CD4-positive, alpha-beta T cell (primary cell): Measurements from ENCODE around the gene ANXA4. TPM values are rescaled to one million over a fixed set of nuclear protein-coding genes. Genes with fewer than 3 reads are reported as not detected.

Experiments used
- ATAC-seq: fragments of 200-7000 bp; cut with Tn5 transposase; one replicate; pipeline ENCODE4 v1.10.0; 2022; ENCODE audit warnings: mild to moderate bottlenecking; ENCODE audit not compliant: poor library complexity
- CTCF ChIA-PET: fragments of 350-600 bp; sonication (Branson Sonifier 250); formaldehyde crosslinking; loops from one replicate; lab custom pipeline; 2021; ENCODE audit warnings: antibody characterized with exemption, inconsistent platforms; lab: Charles Lee
- POLR2A ChIA-PET: fragments of 350-600 bp; sonication (Branson Sonifier 250); formaldehyde crosslinking; loops from one replicate; lab custom pipeline; 2021; ENCODE audit warnings: antibody characterized with exemption, inconsistent platforms; lab: Charles Lee
- DNase-seq, 14 experiments: peaks; one replicate each; pipeline ENCODE4 v3.0.0-alpha.2; 2013 to 2020; ENCODE audit warnings: mixed read lengths in 2 of 14
- H3K27ac ChIP-seq, 2 donors: one replicate each; pipeline versions ENCODE4 v1.5.1 to v1.7.0; 2013; ENCODE audit warnings: low read length in 2 of 2, low read depth in 1 of 2, mild to moderate bottlenecking in 1 of 2
- H3K27me3 ChIP-seq, 2 experiments: 1 replicate in 1 of 2; 2 replicates in 1 of 2; pipeline versions ENCODE4 v1.6.1 to v1.7.0; 2013; ENCODE audit warnings: low read length in 2 of 2, control low read depth in 1 of 2, mild to moderate bottlenecking in 1 of 2, moderate library complexity in 1 of 2; ENCODE audit not compliant: insufficient read depth in 2 of 2, control insufficient read depth in 1 of 2
- H3K36me3 ChIP-seq: one replicate; pipeline ENCODE4 v1.6.1; 2013; ENCODE audit warnings: low read length, control low read depth; ENCODE audit not compliant: insufficient read depth
- H3K4me1 ChIP-seq: one replicate; pipeline ENCODE4 v1.6.1; 2013; ENCODE audit warnings: low read length, control low read depth; ENCODE audit not compliant: insufficient read depth
- H3K4me3 ChIP-seq: one replicate; pipeline ENCODE4 v1.5.1; 2013; ENCODE audit warnings: mild to moderate bottlenecking, low read length, moderate library complexity
- H3K9me3 ChIP-seq, 2 experiments: 1 replicate in 1 of 2; 2 replicates in 1 of 2; pipeline versions ENCODE4 v1.6.1 to v1.7.0; 2013; ENCODE audit warnings: low read length in 2 of 2, mild to moderate bottlenecking in 2 of 2, control low read depth in 1 of 2, moderate library complexity in 1 of 2; ENCODE audit not compliant: control insufficient read depth in 1 of 2, insufficient read depth in 1 of 2
- H3K27ac Mint-ChIP-seq: one replicate; pipeline ENCODE4 v1.8.0; 2020; ENCODE audit warnings: mixed read lengths
- H3K27me3 Mint-ChIP-seq: one replicate; pipeline ENCODE4 v1.8.0; 2021; ENCODE audit warnings: mixed read lengths
- H3K36me3 Mint-ChIP-seq: one replicate; pipeline ENCODE4 v1.8.0; 2021; ENCODE audit warnings: low read depth, mixed read lengths
- H3K4me1 Mint-ChIP-seq: one replicate; pipeline ENCODE4 v1.8.0; 2021; ENCODE audit warnings: low read depth, mixed read lengths
- H3K4me3 Mint-ChIP-seq: one replicate; pipeline ENCODE4 v1.8.0; 2020; ENCODE audit warnings: mild to moderate bottlenecking, mixed read lengths
- H3K9me3 Mint-ChIP-seq: one replicate; pipeline ENCODE4 v1.8.0; 2020; ENCODE audit warnings: mixed read lengths
- CTCF ChIP-seq: fragments of 200-600 bp; IDR thresholded peaks from one replicate; pipeline ENCODE4 v1.8.0; 2022; ENCODE audit warnings: antibody characterized with exemption, mild to moderate bottlenecking
- intact Hi-C, 2 experiments: fragments of 100-400 bp; cut with DNase I in 1 of 2; cut with micrococcal nuclease in 1 of 2; formaldehyde crosslinking; loops; one replicate each; pipeline versions ENCODE4 v1.15.1 to v1.9.0; 2023 to 2025; cut with DNase I, micrococcal nuclease
- total RNA-seq, 174 experiments: library from RNA in 2 of 174; stranded (reverse) in 2 of 174; gene quantifications; one replicate each; pipeline ENCODE4 v1.2.3 and lab custom pipeline; 2021 to 2026

The ANXA4 gene
- total RNA-seq, 2 experiments from 2014 or later: 4.0 to 5.3 TPM

GRCh38 chr2:69779258-69780001, 37.5 kb downstream of the ANXA4 start:
- peaks cover 13% of the 10 kb centered on the region for H3K4me1 ChIP-seq
- no peaks in the 10 kb centered on the region for H3K36me3 ChIP-seq
- TF ChIP-seq CTCF: no peak
- no peak for DNase-seq
- ChIA-PET POLR2A (no interaction called here), CTCF (interaction anchor here (0.6 to 1.0 kb wide), 3 partner anchors 39 to 252 kb away, joined by 3 to 4 read pairs (median 3); no protein-coding TSS in a partner anchor)
- Mint-ChIP-seq H3K4me1 (peaks cover 22% of the 10 kb centered on the region), H3K4me3 (no peak overlapping the region), H3K27ac (no peak overlapping the region), H3K27me3 (no peaks in the 10 kb centered on the region), H3K36me3 (no peaks in the 10 kb centered on the region), H3K9me3 (no peaks in the 10 kb centered on the region)
- H3K27ac ChIP-seq: no peak overlapping the region
- no peak for ATAC-seq
- no peaks in the 10 kb centered on the region for H3K27me3 ChIP-seq
- H3K9me3 ChIP-seq: peaks cover 5 to 6% of the 10 kb centered on the region in 2 experiments
- intact Hi-C loops: no loop called here
- no peak overlapping the region for H3K4me3 ChIP-seq

DNA sequence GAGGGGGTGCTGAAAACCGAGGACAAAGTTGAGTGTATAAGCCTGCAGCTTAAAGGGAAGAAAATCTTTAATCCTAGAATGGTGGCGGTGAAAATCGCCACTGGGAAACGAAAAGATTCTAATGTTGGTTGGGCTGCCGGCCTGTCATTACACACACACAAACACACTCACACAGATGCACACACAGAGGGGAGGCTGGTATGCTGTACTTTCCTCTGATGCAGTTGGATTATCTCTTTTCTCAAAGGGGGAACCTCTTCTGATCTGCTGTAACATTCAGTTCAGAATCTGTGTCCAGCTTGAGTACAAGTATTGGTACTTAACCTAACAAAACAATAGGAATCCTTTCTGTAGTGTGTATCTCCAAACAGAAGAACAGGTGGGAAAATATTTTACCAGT, 39.0 kb downstream of the ANXA4 start:
- H3K4me1 ChIP-seq: no peaks in the 10 kb centered on the region
- no peak for ATAC-seq
- H3K4me3 ChIP-seq: no peak overlapping the region
- Mint-ChIP-seq H3K4me3 (no peak overlapping the region), H3K27ac (no peak overlapping the region), H3K4me1 (peaks cover 8% of the 10 kb centered on the region), H3K27me3 (no peaks in the 10 kb centered on the region), H3K9me3 (no peaks in the 10 kb centered on the region), H3K36me3 (no peaks in the 10 kb centered on the region)
- no peaks in the 10 kb centered on the region for H3K36me3 ChIP-seq
- TF ChIP-seq CTCF: no peak
- no peak for DNase-seq
- ChIA-PET CTCF (no interaction called here), POLR2A (no interaction called here)
- no peaks in the 10 kb centered on the region for H3K27me3 ChIP-seq
- peaks cover 5 to 6% of the 10 kb centered on the region in 2 experiments for H3K9me3 ChIP-seq
- intact Hi-C loops: no loop called here
- no peak overlapping the region for H3K27ac ChIP-seq

GRCh38 chr2:69781321-69782248, 39.7 kb downstream of the ANXA4 start:
- no peak for DNase-seq
- CTCF ChIA-PET: no interaction called here
- Histone ChIP-seq H3K9me3 (peaks cover under 1 to 5% of the 10 kb centered on the region in 2 experiments), H3K4me1 (no peaks in the 10 kb centered on the region), H3K27ac (no peak overlapping the region), H3K4me3 (no peak overlapping the region), H3K36me3 (no peaks in the 10 kb centered on the region), H3K27me3 (no peaks in the 10 kb centered on the region)
- Mint-ChIP-seq H3K27ac (no peak overlapping the region), H3K36me3 (no peaks in the 10 kb centered on the region), H3K4me3 (no peak overlapping the region), H3K27me3 (no peaks in the 10 kb centered on the region), H3K9me3 (no peaks in the 10 kb centered on the region), H3K4me1 (peaks cover 2% of the 10 kb centered on the region)
- POLR2A ChIA-PET: no interaction called here
- intact Hi-C loops: no loop called here
- no peak for TF ChIP-seq CTCF
- ATAC-seq: no peak
